Ishikawa (cell line): ENCODE data around the gene ASB10.

Experiments used
- CEBPB ChIP-seq: IDR thresholded peaks from 2 replicates; pipeline ENCODE4 v1.6.1; 2012
- CREB1 ChIP-seq: IDR thresholded peaks from 2 replicates; pipeline ENCODE4 v1.6.1; 2012; ENCODE audit warnings: low read depth
- EGR1 ChIP-seq: IDR thresholded peaks from 2 replicates; pipeline ENCODE4 v1.6.1; 2012
- EP300 ChIP-seq: IDR thresholded peaks from 2 replicates; pipeline ENCODE4 v1.6.1; 2012; ENCODE audit warnings: borderline replicate concordance
- FOXM1 ChIP-seq: IDR thresholded peaks from 2 replicates; pipeline ENCODE4 v1.6.1; 2012; ENCODE audit warnings: low read depth, borderline replicate concordance
- MAX ChIP-seq: IDR thresholded peaks from 2 replicates; pipeline ENCODE4 v1.6.1; 2012
- NFIC ChIP-seq: IDR thresholded peaks from 2 replicates; pipeline ENCODE4 v1.6.1; 2012
- RAD21 ChIP-seq: IDR thresholded peaks from 2 replicates; pipeline ENCODE4 v1.6.1; 2012; ENCODE audit warnings: low read depth
- REST ChIP-seq: IDR thresholded peaks from 2 replicates; pipeline ENCODE4 v1.6.1; 2012; ENCODE audit warnings: low read depth, mild to moderate bottlenecking
- TAF1 ChIP-seq: IDR thresholded peaks from 2 replicates; pipeline ENCODE4 v1.6.1; 2012; ENCODE audit warnings: low read depth, mild to moderate bottlenecking
- TCF12 ChIP-seq: IDR thresholded peaks from 2 replicates; pipeline ENCODE4 v1.6.1; 2012; ENCODE audit warnings: low read depth
- TEAD4 ChIP-seq: IDR thresholded peaks from 2 replicates; pipeline ENCODE4 v1.6.1; 2012
- USF1 ChIP-seq: IDR thresholded peaks from 2 replicates; pipeline ENCODE4 v1.6.1; 2012
- YY1 ChIP-seq: IDR thresholded peaks from 2 replicates; pipeline ENCODE4 v1.6.1; 2012; ENCODE audit warnings: low read depth
- ZBTB7A ChIP-seq: IDR thresholded peaks from 2 replicates; pipeline ENCODE4 v1.6.1; 2012; ENCODE audit warnings: low read depth

Gene ASB10

GRCh38 chr7:151202836-151203235, 15.8 kb upstream of the ASB10 start:
- no peak for TF ChIP-seq MAX
- TF ChIP-seq NFIC, result no peak
- TF ChIP-seq USF1, result no peak
- no peak for TF ChIP-seq YY1
- no peak for TF ChIP-seq CEBPB
- no peak for TF ChIP-seq REST
- TF ChIP-seq EP300, result no peak
- TF ChIP-seq FOXM1, result no peak
- TF ChIP-seq EGR1, result no peak
- TF ChIP-seq RAD21, result no peak
- TF ChIP-seq TCF12, result no peak
- TF ChIP-seq TAF1, result no peak
- no peak for TF ChIP-seq CREB1
- no peak for TF ChIP-seq ZBTB7A
- no peak for TF ChIP-seq TEAD4

GRCh38 chr7:151201751-151202150, 14.7 kb upstream of the ASB10 start:
- TF ChIP-seq REST (no peak), MAX (no peak), TEAD4 (no peak), ZBTB7A (no peak)

GRCh38 chr7:151201344-151201743, 14.3 kb upstream of the ASB10 start:
- TF ChIP-seq RAD21 (no peak), TCF12 (no peak), CREB1 (no peak), TAF1 (no peak), MAX (no peak), REST (no peak), YY1 (no peak), CEBPB (no peak), NFIC (no peak), EGR1 (no peak), TEAD4 (no peak), USF1 (no peak)

GRCh38 chr7:151198945-151199848, 12.1 kb upstream of the ASB10 start:
- no peak for TF ChIP-seq CREB1
- TF ChIP-seq TCF12, result no peak
- TF ChIP-seq FOXM1, result no peak
- no peak for TF ChIP-seq TAF1
- TF ChIP-seq YY1, result no peak
- TF ChIP-seq RAD21, result no peak
- 0 out of 2 replicates have a peak, but pooled peaks have one; percentile 11 for TF ChIP-seq NFIC
- TF ChIP-seq TEAD4, result no peak

GRCh38 chr7:151197932-151198331, 10.9 kb upstream of the ASB10 start:
- TF ChIP-seq CREB1, result no peak
- no peak for TF ChIP-seq NFIC
- TF ChIP-seq MAX, result no peak
- TF ChIP-seq EGR1, result no peak
